HepG2 (cell line): ENCODE data around the gene PDE1C.

ENCODE experiments used
- ARNT ChIP-seq: fragments of 450-650 bp; IDR thresholded peaks from 2 replicates; pipeline ENCODE4 v1.6.1; 2017
- CHD2 ChIP-seq: IDR thresholded peaks from 2 replicates; pipeline ENCODE4 v1.6.1; 2011; ENCODE audit warnings: low read depth, low read length, improper control_type of control experiment
- FIP1L1 ChIP-seq: fragments of 200-400 bp; formaldehyde crosslinking; IDR thresholded peaks from 2 replicates; pipeline ENCODE4 v1.6.1; 2018; ENCODE audit warnings: low read depth, mild to moderate bottlenecking, low read length, moderate library complexity, borderline replicate concordance; ENCODE audit not compliant: insufficient read depth
- PRPF4 ChIP-seq: fragments of 200-400 bp; formaldehyde crosslinking; IDR thresholded peaks from 2 replicates; pipeline ENCODE4 v1.6.1; 2016; ENCODE audit warnings: low read length, low read depth; ENCODE audit not compliant: poor library complexity, severe bottlenecking
- TAF1 ChIP-seq: sonication (generic); formaldehyde crosslinking; IDR thresholded peaks from 2 replicates; pipeline ENCODE4 v1.4.0; 2020; ENCODE audit warnings: missing genetic modification reagents
- ZNF280D ChIP-seq: sonication (generic); formaldehyde crosslinking; IDR thresholded peaks from 2 replicates; pipeline ENCODE4 v1.5.1; 2020; ENCODE audit warnings: mild to moderate bottlenecking, missing genetic modification reagents
- ZNF296 ChIP-seq: sonication (generic); formaldehyde crosslinking; conservative IDR thresholded peaks from 2 replicates; pipeline ENCODE4 v1.5.0; 2020; ENCODE audit warnings: mild to moderate bottlenecking, missing genetic modification reagents

DNA sequence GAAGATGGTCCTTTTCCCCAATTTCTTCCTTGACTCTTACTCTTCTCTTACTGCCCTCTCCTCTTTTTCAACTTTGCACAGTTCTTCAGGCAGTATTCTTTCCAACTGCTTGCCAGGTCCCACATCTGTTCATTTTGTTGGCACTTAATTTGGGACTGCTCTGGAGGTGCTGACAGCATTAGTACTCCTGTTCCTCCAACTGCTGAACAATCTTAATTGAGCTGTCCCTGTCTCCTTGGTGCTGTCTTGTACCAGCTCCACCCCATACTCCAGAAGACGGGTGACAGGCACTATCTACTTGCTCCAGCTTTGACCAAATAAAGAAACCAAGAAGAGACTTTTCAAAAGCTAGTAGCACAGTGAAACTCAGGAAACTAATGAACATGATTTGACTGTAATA lies 160.0 kb downstream of the PDE1C start:
- no peak for TF ChIP-seq ARNT
- TF ChIP-seq TAF1 (CRISPR knock-in tag): no peak
- no peak for TF ChIP-seq ZNF280D (CRISPR knock-in tag)
- TF ChIP-seq FIP1L1: no peak
- no peak for TF ChIP-seq PRPF4
- TF ChIP-seq CHD2: no peak
- no peak for TF ChIP-seq ZNF296 (CRISPR knock-in tag)
